Left lung (tissue), 10 donors: ENCODE measurements around the gene GRIN1. TPM values are rescaled to one million over a fixed set of nuclear protein-coding genes. Genes with fewer than 3 reads are reported as not detected.
A peak's percentile ranks its signal among the peaks of the same experiment; 100 is the strongest.

Experiments
- ATAC-seq: fragments of 200-7000 bp; cut with Tn5 transposase; one replicate; pipeline ENCODE4 v1.9.1; 2020; ENCODE audit warnings: moderate library complexity
- DNase-seq, 4 donors: peaks; one replicate each; pipeline ENCODE4 v3.0.0-alpha.2; 2013 to 2020
- H3K27ac ChIP-seq, 2 donors: fragments of 200-600 bp; sonication (generic) in 1 of 2; one replicate each; pipeline versions ENCODE4 v1.5.0 to v1.8.0; 2020 to 2021
- H3K27me3 ChIP-seq, 2 donors: fragments of 200-600 bp; sonication (generic) in 1 of 2; one replicate each; pipeline versions ENCODE4 v1.5.0 to v1.8.0; 2020 to 2021
- H3K36me3 ChIP-seq, 2 donors: fragments of 200-600 bp; sonication (generic) in 1 of 2; one replicate each; pipeline versions ENCODE4 v1.5.0 to v1.8.0; 2020 to 2021
- H3K4me1 ChIP-seq, 2 donors: fragments of 200-600 bp; one replicate each; pipeline ENCODE4 v1.8.0; 2021
- H3K4me3 ChIP-seq, 2 donors: fragments of 200-600 bp; sonication (generic) in 1 of 2; one replicate each; pipeline versions ENCODE4 v1.5.0 to v1.8.0; 2020 to 2021; ENCODE audit warnings: mild to moderate bottlenecking in 1 of 2
- H3K9me3 ChIP-seq, 2 donors: fragments of 200-600 bp; sonication (generic) in 1 of 2; one replicate each; pipeline versions ENCODE4 v1.5.0 to v1.8.0; 2020 to 2021
- CTCF ChIP-seq, 2 donors: fragments of 200-600 bp; sonication (generic) in 1 of 2; IDR thresholded peaks; one replicate each; pipeline versions ENCODE4 v1.5.0 to v1.8.0; 2021; ENCODE audit warnings: antibody characterized with exemption in 2 of 2
- intact Hi-C, 2 donors: fragments of 100-400 bp; cut with DNase I; formaldehyde crosslinking; loops; one replicate each; pipeline versions ENCODE4 v1.11.2 to v1.14.2; 2022
- polyA plus RNA-seq, 6 donors: library from polyadenylated mRNA; unstranded; fragments of 120-200 nt; gene quantifications; one replicate each; pipeline ENCODE4 v1.2.1, GENCODE V29; 2013; ENCODE audit not compliant: insufficient read length in 6 of 6
- total RNA-seq, 2 donors: library from RNA; stranded (reverse); fragmentation: NEBNext Ultra II Directional; extraction: Animal tissue kit (Norgen Biotek cat#: 25700); gene quantifications; one replicate each; pipeline ENCODE4 v1.2.1, GENCODE V29; 2021
- donor health status: DM: no; HTN: yes; CAD: no.
- donor health status: DM: no; HTN: no; CAD: no.

The GRIN1 gene
- total and polyA plus RNA-seq, 8 donors, result 0.15 to 0.55 (median 0.28) TPM

GRCh38 chr9:137200311-137201204 is 61.6 kb downstream of the GRIN1 start, which contains the start of gene TPRN:
TSS of gene TPRN (minus strand) at chr9:137200741. CDS start at chr9:137200711, 30 bp downstream.
- TF ChIP-seq CTCF (IDR thresholded peaks at IDR 0.05), result no peak
- Histone ChIP-seq H3K4me3 (peak within 1 kb of the TSS; percentile 55 to 74), H3K36me3 (no peaks in the 10 kb centered on the region), H3K4me1 (peaks cover 25 to 74% of the 10 kb centered on the region in 2 donors), H3K27ac (peak within 1 kb of the TSS; percentile 82 to 92), H3K9me3 (no peaks in the 10 kb centered on the region), H3K27me3 (peaks cover 0 to 5% of the 10 kb centered on the region in 2 donors)
- intact Hi-C loops, result no loop called here
- DNase-seq (peak; percentile 97 to 99 (median 98)), ATAC-seq (peak; percentile 95)

DNA sequence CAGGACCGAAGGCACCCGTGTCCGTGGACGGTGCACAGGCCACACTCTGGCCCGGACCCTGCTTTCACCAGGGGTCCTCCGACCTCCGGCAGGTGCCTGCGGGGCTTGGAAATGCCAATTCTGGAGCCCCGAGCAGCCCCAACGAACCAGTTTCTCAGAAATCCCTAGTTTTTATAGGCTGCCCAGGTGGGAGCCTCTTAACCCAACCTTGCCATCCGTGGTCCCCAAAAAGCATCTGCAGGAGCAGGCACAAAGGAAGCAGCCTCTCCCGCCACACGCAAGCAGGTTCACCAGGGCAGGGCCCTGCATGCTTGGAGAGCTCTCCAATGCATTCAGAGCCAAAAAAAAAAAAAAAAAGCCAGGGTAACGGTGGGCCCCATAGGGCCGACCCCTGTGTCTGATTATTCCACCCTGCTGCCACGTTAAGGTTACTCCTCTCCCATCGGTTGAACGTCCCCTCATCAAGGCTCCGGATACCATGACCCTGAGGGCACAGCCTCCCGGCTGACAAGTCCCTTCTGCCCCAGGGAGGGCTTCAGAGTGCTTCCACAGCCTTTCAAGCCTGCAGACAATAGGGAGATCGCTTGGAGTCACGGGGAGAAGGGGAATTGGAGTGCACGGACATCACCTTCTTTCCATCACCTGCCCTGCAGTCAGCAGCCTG is 62.4 kb downstream of the GRIN1 start:
- H3K36me3 ChIP-seq, result no peaks in the 10 kb centered on the region
- peaks cover 0 to 5% of the 10 kb centered on the region in 2 donors for H3K27me3 ChIP-seq
- TF ChIP-seq CTCF (IDR thresholded peaks at IDR 0.05), result no peak
- peak overlapping the region; percentile 55 to 74 for H3K4me3 ChIP-seq
- H3K9me3 ChIP-seq, result no peaks in the 10 kb centered on the region
- ATAC-seq, result no peak
- peak overlapping the region; percentile 82 to 92 for H3K27ac ChIP-seq
- DNase-seq, result no peak
- peaks cover 30 to 80% of the 10 kb centered on the region in 2 donors for H3K4me1 ChIP-seq
- intact Hi-C loops, result no loop called here

DNA sequence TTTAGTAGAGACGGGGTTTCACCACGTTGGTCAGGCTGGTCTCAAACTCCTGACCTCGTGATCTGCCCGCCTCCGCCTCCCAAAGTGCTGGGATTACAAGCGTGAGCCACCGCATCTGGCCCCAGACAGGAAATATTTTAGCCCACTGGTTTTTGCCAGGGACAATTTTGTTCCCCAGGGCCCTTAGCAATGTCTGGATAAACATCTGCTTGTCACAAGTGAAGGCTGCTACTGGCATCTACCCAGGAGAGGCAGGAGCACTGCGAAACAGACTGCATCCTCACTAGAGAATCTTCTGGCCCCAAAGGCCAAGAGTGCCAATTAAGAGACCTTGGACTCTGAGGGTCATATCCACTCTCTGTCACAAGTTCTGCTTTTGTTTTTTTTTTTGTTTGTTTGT is 64.0 kb downstream of the GRIN1 start:
- ATAC-seq (no peak), DNase-seq (no peak)
- intact Hi-C loops, result no loop called here
- Histone ChIP-seq H3K27ac (no peak overlapping the region), H3K9me3 (no peaks in the 10 kb centered on the region), H3K27me3 (peaks cover 0 to 5% of the 10 kb centered on the region in 2 donors), H3K4me1 (peaks cover 33 to 81% of the 10 kb centered on the region in 2 donors), H3K4me3 (no peak overlapping the region), H3K36me3 (peaks cover 0 to 6% of the 10 kb centered on the region in 2 donors)
- TF ChIP-seq CTCF (IDR thresholded peaks at IDR 0.05), result no peak

GRCh38 chr9:137204731-137205125 is 65.8 kb downstream of the GRIN1 start:
- Histone ChIP-seq H3K36me3 (peaks cover 0 to 15% of the 10 kb centered on the region in 2 donors), H3K4me3 (peak overlapping the region; percentile 96 to 99), H3K9me3 (no peaks in the 10 kb centered on the region), H3K27me3 (peaks cover 0 to under 1% of the 10 kb centered on the region in 2 donors), H3K4me1 (peaks cover 21 to 64% of the 10 kb centered on the region in 2 donors), H3K27ac (peak overlapping the region in 1 of 2 donors; percentile 86)
- no peak for DNase-seq
- intact Hi-C loops, result no loop called here
- TF ChIP-seq CTCF (IDR thresholded peaks at IDR 0.05), result no peak
- ATAC-seq, result no peak
